HUES6 (cell line): ENCODE results near the gene PIGU.

Experiments used
- H3K27ac ChIP-seq: 2 replicates; pipeline ENCODE4 v1.7.0; 2013; ENCODE audit warnings: low read depth, mild to moderate bottlenecking, low read length, inconsistent platforms
- H3K27me3 ChIP-seq: 2 replicates; pipeline ENCODE4 v1.6.1; 2013; ENCODE audit warnings: low read length; ENCODE audit not compliant: control insufficient read depth, insufficient read depth
- H3K36me3 ChIP-seq: 2 replicates; pipeline ENCODE4 v1.6.1; 2013; ENCODE audit warnings: low read length; ENCODE audit not compliant: control insufficient read depth, insufficient read depth
- H3K4me1 ChIP-seq: 2 replicates; pipeline ENCODE4 v1.6.1; 2013; ENCODE audit warnings: low read length; ENCODE audit not compliant: control insufficient read depth, insufficient read depth
- H3K4me3 ChIP-seq: 2 replicates; pipeline ENCODE4 v1.5.1; 2013; ENCODE audit warnings: low read depth, low read length
- H3K9ac ChIP-seq: one replicate; pipeline ENCODE4 v1.6.1; 2013; ENCODE audit warnings: mild to moderate bottlenecking, low read length
- H3K9me3 ChIP-seq: 2 replicates; pipeline ENCODE4 v1.6.1; 2013; ENCODE audit warnings: low read depth, low read length; ENCODE audit not compliant: control insufficient read depth, insufficient read depth

Gene PIGU

GRCh38 chr20:34562641-34563040 is 114.3 kb downstream of the PIGU start:
- H3K9me3 ChIP-seq = no peaks in the 10 kb centered on the region
- no peak overlapping the region for H3K4me3 ChIP-seq
- H3K9ac ChIP-seq = no peak overlapping the region

GRCh38 chr20:34561661-34562060 is 115.2 kb downstream of the PIGU start:
- H3K4me1 ChIP-seq = no peaks in the 10 kb centered on the region
- H3K36me3 ChIP-seq = 0 out of 2 replicates have a peak, but pooled peaks cover 5% of the 10 kb centered on the region
- H3K4me3 ChIP-seq = no peak overlapping the region
- no peaks in the 10 kb centered on the region for H3K9me3 ChIP-seq
- H3K27me3 ChIP-seq = no peaks in the 10 kb centered on the region
- no peak overlapping the region for H3K27ac ChIP-seq
- H3K9ac ChIP-seq = no peak overlapping the region

More at GRCh38 chr20:34562641-34563040, 114.3 kb downstream of the PIGU start:
- H3K36me3 ChIP-seq = 0 out of 2 replicates have a peak, but pooled peaks cover 5% of the 10 kb centered on the region
- H3K27ac ChIP-seq = no peak overlapping the region
- H3K4me1 ChIP-seq = peaks cover under 1% of the 10 kb centered on the region; the same call in 1 of the 2 replicates
- no peaks in the 10 kb centered on the region for H3K27me3 ChIP-seq

GRCh38 chr20:34560614-34561013 is 116.3 kb downstream of the PIGU start:
- H3K27me3 ChIP-seq = no peaks in the 10 kb centered on the region
- H3K4me1 ChIP-seq = no peaks in the 10 kb centered on the region
- no peaks in the 10 kb centered on the region for H3K9me3 ChIP-seq
- 0 out of 2 replicates have a peak, but pooled peaks cover 3% of the 10 kb centered on the region for H3K36me3 ChIP-seq
- no peak overlapping the region for H3K9ac ChIP-seq
- H3K27ac ChIP-seq = no peak overlapping the region
- no peak overlapping the region for H3K4me3 ChIP-seq

GRCh38 chr20:34560141-34560523 is 116.8 kb downstream of the PIGU start:
- Histone ChIP-seq H3K9ac (no peak overlapping the region), H3K9me3 (no peaks in the 10 kb centered on the region), H3K27ac (no peak overlapping the region), H3K4me3 (no peak overlapping the region), H3K27me3 (no peaks in the 10 kb centered on the region), H3K36me3 (0 out of 2 replicates have a peak, but pooled peaks cover 3% of the 10 kb centered on the region), H3K4me1 (no peaks in the 10 kb centered on the region)

GRCh38 chr20:34559311-34560140 is 117.4 kb downstream of the PIGU start:
- Histone ChIP-seq H3K9ac (no peak overlapping the region), H3K9me3 (no peaks in the 10 kb centered on the region), H3K4me3 (peak overlapping the region; percentile 78), H3K4me1 (no peaks in the 10 kb centered on the region), H3K27me3 (no peaks in the 10 kb centered on the region), H3K27ac (no peak overlapping the region), H3K36me3 (0 out of 2 replicates have a peak, but pooled peaks cover 3% of the 10 kb centered on the region)

- no peaks in the 10 kb centered on the region for H3K4me1 ChIP-seq
- peak within 1 kb of the TSS; percentile 78 for H3K4me3 ChIP-seq
- no peaks in the 10 kb centered on the region for H3K9me3 ChIP-seq
- 0 out of 2 replicates have a peak, but pooled peaks cover 3% of the 10 kb centered on the region for H3K36me3 ChIP-seq
- no peaks in the 10 kb centered on the region for H3K27me3 ChIP-seq
- peak within 1 kb of the TSS; percentile 66 for H3K9ac ChIP-seq
- H3K27ac ChIP-seq = peak within 1 kb of the TSS; percentile 62; the same call in 1 of the 2 replicates
Measured at GRCh38 chr20:34558320-34559218, 118.3 kb downstream of the PIGU start, which contains the start of gene MAP1LC3A. Gene MAP1LC3A (plus strand): TSS chr20:34558718. CDS start chr20:34558869, 151 bp downstream.

- Histone ChIP-seq H3K27me3 (no peaks in the 10 kb centered on the region), H3K9ac (peak overlapping the region; percentile 60), H3K27ac (no peak overlapping the region), H3K36me3 (0 out of 2 replicates have a peak, but pooled peaks cover 3% of the 10 kb centered on the region), H3K4me3 (peak overlapping the region; percentile 78), H3K9me3 (no peaks in the 10 kb centered on the region), H3K4me1 (no peaks in the 10 kb centered on the region)
Measured at GRCh38 chr20:34557936-34558319, 119.0 kb downstream of the PIGU start.

- Histone ChIP-seq H3K4me3 (no peak overlapping the region), H3K4me1 (peaks cover 9% of the 10 kb centered on the region), H3K9me3 (no peaks in the 10 kb centered on the region), H3K27ac (no peak overlapping the region), H3K27me3 (no peaks in the 10 kb centered on the region), H3K36me3 (no peaks in the 10 kb centered on the region), H3K9ac (no peak overlapping the region)
Measured at GRCh38 chr20:34553366-34553867, 123.5 kb downstream of the PIGU start.

GRCh38 chr20:34552569-34552968 is 124.3 kb downstream of the PIGU start:
- no peaks in the 10 kb centered on the region for H3K9me3 ChIP-seq
- no peaks in the 10 kb centered on the region for H3K36me3 ChIP-seq
- H3K4me1 ChIP-seq = peaks cover 9% of the 10 kb centered on the region
- H3K27ac ChIP-seq = no peak overlapping the region
- no peak overlapping the region for H3K9ac ChIP-seq
- H3K27me3 ChIP-seq = no peaks in the 10 kb centered on the region
- H3K4me3 ChIP-seq = no peak overlapping the region

- no peak overlapping the region for H3K9ac ChIP-seq
- no peaks in the 10 kb centered on the region for H3K9me3 ChIP-seq
- H3K4me3 ChIP-seq = no peak overlapping the region
- peaks cover 9% of the 10 kb centered on the region for H3K4me1 ChIP-seq
- no peak overlapping the region for H3K27ac ChIP-seq
- H3K36me3 ChIP-seq = no peaks in the 10 kb centered on the region
- H3K27me3 ChIP-seq = no peaks in the 10 kb centered on the region
Measured at GRCh38 chr20:34549929-34550305, 127.0 kb downstream of the PIGU start.
